SK-N-MC (cell line): ENCODE data around the gene ESR2.

Experiments
- EZH2 ChIP-seq: fragments of 200-600 bp; sonication (generic); IDR thresholded peaks from one replicate; pipeline ENCODE4 v1.6.1; 2017; ENCODE audit warnings: antibody characterized with exemption
- POLR2AphosphoS5 ChIP-seq: IDR thresholded peaks from 2 replicates; pipeline ENCODE4 v1.6.1; 2012; ENCODE audit warnings: mild to moderate bottlenecking, low read depth, low read length, borderline replicate concordance

- no peak for TF ChIP-seq POLR2AphosphoS5
- no peak for TF ChIP-seq EZH2
Measured at GRCh38 chr14:64186231-64187129, 107.7 kb downstream of the ESR2 start.
